SK-N-SH (cell line): Measurements from ENCODE around the gene LTBP1. TPM values are rescaled to one million over a fixed set of nuclear protein-coding genes. Genes with fewer than 3 reads are reported as not detected.

Experiments used
- CTCF ChIA-PET: fragments of 300-600, 350-600 bp; formaldehyde crosslinking; extraction: SDS; loops from one replicate; lab custom pipeline; 2021; lab: Yijun Ruan, JAX
- POLR2A ChIA-PET: fragments of 350-600 bp; sonication (Branson Sonifier 250); formaldehyde crosslinking; extraction: SDS; loops from one replicate; lab custom pipeline; 2020; ENCODE audit warnings: antibody characterized with exemption, inconsistent platforms; lab: Yijun Ruan, JAX
- DNase-seq: peaks from one replicate; pipeline ENCODE4 v3.0.0; 2012
- H2AFZ ChIP-seq: fragments of 200-600 bp; sonication (generic); 2 replicates; pipeline ENCODE4 v1.8.1; 2016; ENCODE audit warnings: antibody characterized with exemption, mild to moderate bottlenecking, low read depth
- H3F3A ChIP-seq: fragments of 200-600 bp; sonication (generic); replicated peaks from 2 replicates; pipeline ENCODE3; 2016; ENCODE audit warnings: antibody characterized with exemption, mild to moderate bottlenecking; ENCODE audit not compliant: insufficient read depth
- H3K27ac ChIP-seq, 2 experiments: fragments of 200-500 bp in 1 of 2; fragments of 200-600 bp in 1 of 2; sonication (Bioruptor generic) in 1 of 2; sonication (generic), shearing (Covaris generic) in 1 of 2; 2 replicates each; pipeline versions ENCODE4 v1.5.1 to v1.6.1; 2014 to 2016; ENCODE audit warnings: low read depth in 2 of 2, inconsistent platforms in 1 of 2, low read length in 1 of 2, mild to moderate bottlenecking in 1 of 2, mixed read lengths in 1 of 2
- H3K27me3 ChIP-seq: fragments of 200-600 bp; sonication (generic), shearing (Covaris generic); 2 replicates; pipeline ENCODE4 v1.6.1; 2016; ENCODE audit warnings: mixed run types; ENCODE audit not compliant: insufficient read depth
- H3K36me3 ChIP-seq, 2 experiments: fragments of 200-500 bp in 1 of 2; fragments of 200-600 bp in 1 of 2; sonication (Bioruptor generic) in 1 of 2; sonication (generic) in 1 of 2; replicated peaks in 1 of 2; 2 replicates each; pipeline versions ENCODE3 to v1.5.1; 2014 to 2016; ENCODE audit warnings: low read length in 1 of 2, mild to moderate bottlenecking in 1 of 2; ENCODE audit not compliant: insufficient read depth in 2 of 2, control insufficient read depth in 1 of 2
- H3K4me1 ChIP-seq, 2 experiments: fragments of 200-500 bp in 1 of 2; fragments of 200-600 bp in 1 of 2; sonication (Bioruptor generic) in 1 of 2; sonication (generic), shearing (Covaris generic) in 1 of 2; 2 replicates each; pipeline versions ENCODE4 v1.5.1 to v1.6.1; 2014 to 2016; ENCODE audit warnings: low read depth in 1 of 2, low read length in 1 of 2, mixed run types in 1 of 2; ENCODE audit not compliant: insufficient read depth in 2 of 2, control insufficient read depth in 1 of 2
- H3K4me2 ChIP-seq: fragments of 200-600 bp; sonication (generic), shearing (Covaris generic); 2 replicates; pipeline ENCODE4 v1.6.1; 2017; ENCODE audit warnings: mixed run types
- H3K4me3 ChIP-seq, 2 experiments: fragments of 200-500 bp in 1 of 2; fragments of 200-600 bp in 1 of 2; sonication (Bioruptor generic) in 1 of 2; sonication (generic), shearing (Covaris generic) in 1 of 2; 2 replicates each; pipeline versions ENCODE4 v1.5.1 to v1.8.1; 2014 to 2016; ENCODE audit warnings: low read depth in 2 of 2, inconsistent platforms in 1 of 2, low read length in 1 of 2, mild to moderate bottlenecking in 1 of 2, mixed read lengths in 1 of 2, moderate library complexity in 1 of 2
- H3K79me2 ChIP-seq: fragments of 200-600 bp; sonication (generic); 2 replicates; pipeline ENCODE4 v1.8.1; 2017; ENCODE audit warnings: mild to moderate bottlenecking; ENCODE audit not compliant: insufficient read depth
- H3K9ac ChIP-seq: fragments of 200-600 bp; sonication (generic); 2 replicates; pipeline ENCODE4 v1.6.1; 2017; ENCODE audit warnings: mixed run types
- H3K9me2 ChIP-seq: fragments of 200-600 bp; sonication (generic); 2 replicates; pipeline ENCODE4 v1.6.1; 2017; ENCODE audit warnings: mixed run types
- H3K9me3 ChIP-seq: fragments of 200-600 bp; sonication (generic); 2 replicates; pipeline ENCODE4 v1.6.1; 2017; ENCODE audit warnings: mixed run types, mild to moderate bottlenecking, moderate library complexity
- H4K20me1 ChIP-seq: fragments of 200-600 bp; sonication (generic); 2 replicates; pipeline ENCODE4 v1.6.1; 2017; ENCODE audit warnings: mild to moderate bottlenecking, mixed run types; ENCODE audit not compliant: insufficient read depth
- CHD2 ChIP-seq: fragments of 150-350 bp; IDR thresholded peaks from 2 replicates; pipeline ENCODE4 v1.6.1; 2018; ENCODE audit warnings: low read length; ENCODE audit not compliant: partially characterized antibody
- ELF1 ChIP-seq: IDR thresholded peaks from 2 replicates; pipeline ENCODE4 v1.4.0; 2012
- FOXM1 ChIP-seq: IDR thresholded peaks from 2 replicates; pipeline ENCODE4 v1.4.0; 2012; ENCODE audit warnings: low read depth, mild to moderate bottlenecking
- GABPA ChIP-seq: IDR thresholded peaks from 2 replicates; pipeline ENCODE4 v1.4.0; 2012; ENCODE audit warnings: low read depth, mild to moderate bottlenecking
- GATA2 ChIP-seq: sonication (generic); formaldehyde crosslinking; IDR thresholded peaks from 2 replicates; pipeline ENCODE4 v1.5.0; 2020; ENCODE audit warnings: mild to moderate bottlenecking, missing genetic modification reagents
- JUND ChIP-seq: IDR thresholded peaks from 2 replicates; pipeline ENCODE4 v1.4.0; 2012
- MXI1 ChIP-seq: IDR thresholded peaks from 2 replicates; pipeline ENCODE4 v1.6.1; 2012; ENCODE audit warnings: mild to moderate bottlenecking, low read depth, low read length, improper control_type of control experiment
- NRF1 ChIP-seq: IDR thresholded peaks from 2 replicates; pipeline ENCODE4 v1.6.1; 2012; ENCODE audit warnings: low read depth, mild to moderate bottlenecking, low read length
- POLR2AphosphoS5 ChIP-seq: IDR thresholded peaks from 2 replicates; pipeline ENCODE4 v1.6.1; 2012; ENCODE audit warnings: low read depth, low read length
- RCOR1 ChIP-seq: fragments of 150-350 bp; IDR thresholded peaks from 2 replicates; pipeline ENCODE4 v1.6.1; 2017; ENCODE audit warnings: antibody characterized with exemption, low read length
- SIN3A ChIP-seq: IDR thresholded peaks from 2 replicates; pipeline ENCODE4 v1.6.1; 2012; ENCODE audit warnings: low read depth, mild to moderate bottlenecking, low read length, moderate library complexity, borderline replicate concordance
- SMC3 ChIP-seq: IDR thresholded peaks from 2 replicates; pipeline ENCODE4 v1.6.1; 2012; ENCODE audit warnings: low read depth, low read length, improper control_type of control experiment
- TAF1 ChIP-seq: IDR thresholded peaks from 2 replicates; pipeline ENCODE4 v1.6.1; 2012; ENCODE audit warnings: low read depth, mild to moderate bottlenecking, low read length, moderate library complexity, borderline replicate concordance
- TCF12 ChIP-seq: IDR thresholded peaks from 2 replicates; pipeline ENCODE4 v1.4.0; 2012
- WGBS: methylation state at CpG from one replicate; pipeline ENCODE4 v1.1.6; 2017; ENCODE audit warnings: low lambda C conversion rate; 5-methylcytosine and 5-hydroxymethylcytosine counted together
- polyA plus RNA-seq, 3 experiments: library from polyadenylated mRNA; depleted of rRNA; stranded (reverse); fragments of >200 nt; gene quantifications; 2 replicates each; pipeline ENCODE4 v1.2.3, GENCODE V29; 2012
- TF ChIP-seq, protein P1 (sequence below): IDR thresholded peaks from 2 replicates; pipeline ENCODE4 v1.4.0; 2012; ENCODE audit warnings: low read depth
- TF ChIP-seq, protein P2 (sequence below): fragments of 150-350 bp; IDR thresholded peaks from 2 replicates; pipeline ENCODE4 v1.6.1; 2016; ENCODE audit warnings: mild to moderate bottlenecking, low read depth, low read length
- TF ChIP-seq, protein P3 (sequence below): IDR thresholded peaks from 2 replicates; pipeline ENCODE4 v1.4.0; 2012; ENCODE audit warnings: low read depth, borderline replicate concordance
- TF ChIP-seq, protein P4 (sequence below): IDR thresholded peaks from 2 replicates; pipeline ENCODE4 v1.4.0; 2012; ENCODE audit warnings: low read depth, borderline replicate concordance

LTBP1 gene
- polyA plus RNA-seq, 1 of the 3 experiments (the other 2 are of a cell fraction), result 467 TPM

DNA sequence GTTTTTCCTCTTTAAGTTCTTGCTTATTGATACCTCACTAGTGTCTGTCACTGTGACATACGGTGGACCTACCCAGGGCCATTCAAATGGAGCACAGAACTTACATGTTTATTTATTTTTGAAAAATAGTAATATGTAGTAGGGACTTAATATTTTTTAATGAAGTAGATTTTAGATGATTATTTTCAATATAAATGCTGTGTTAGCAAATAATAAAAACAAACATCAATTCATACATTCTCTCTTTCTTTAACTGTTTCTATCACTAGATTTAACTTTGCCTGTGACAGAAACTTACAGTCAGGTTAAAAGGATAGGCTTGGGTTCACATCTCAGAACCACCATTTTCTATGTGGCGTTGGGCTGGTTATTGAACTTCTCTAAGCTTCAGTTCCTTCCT lies 345.3 kb downstream of the LTBP1 start:
- CTCF ChIA-PET, result no interaction called here
- Histone ChIP-seq H3K4me1 (peaks cover 2 to 17% of the 10 kb centered on the region in 2 experiments; a peak in 3 of 4 replicates), H3K9ac (peak overlapping the region; percentile 49; the same call in 1 of the 2 replicates), H3K79me2 (peaks cover 9% of the 10 kb centered on the region; the same call in 1 of the 2 replicates), H3K9me2 (no peaks in the 10 kb centered on the region), H3K9me3 (no peaks in the 10 kb centered on the region), H3K4me2 (peak overlapping the region; percentile 59), H3K27ac (peak overlapping the region; percentile 82 to 89; a peak in 3 of 4 replicates), H3K4me3 (no peak overlapping the region), H3F3A (peaks cover 65% of the 10 kb centered on the region), H2AFZ (no peak overlapping the region), H3K27me3 (no peaks in the 10 kb centered on the region), H3K36me3 (peaks cover 18 to 46% of the 10 kb centered on the region in 2 experiments), H4K20me1 (no peaks in the 10 kb centered on the region)
- 59% methylated on average over 2 of the region's 2 CpGs for WGBS
- TF ChIP-seq, protein P1, sequence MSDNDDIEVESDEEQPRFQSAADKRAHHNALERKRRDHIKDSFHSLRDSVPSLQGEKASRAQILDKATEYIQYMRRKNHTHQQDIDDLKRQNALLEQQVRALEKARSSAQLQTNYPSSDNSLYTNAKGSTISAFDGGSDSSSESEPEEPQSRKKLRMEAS, result no peak
- TF ChIP-seq CHD2 (no peak), MXI1 (no peak), GATA2 (CRISPR knock-in tag) (no peak), TCF12 (no peak), ELF1 (no peak), NRF1 (no peak), GABPA (no peak), JUND (no peak), SIN3A (no peak), POLR2AphosphoS5 (no peak), SMC3 (no peak), FOXM1 (no peak), RCOR1 (no peak), TAF1 (no peak)
- TF ChIP-seq, protein P2, sequence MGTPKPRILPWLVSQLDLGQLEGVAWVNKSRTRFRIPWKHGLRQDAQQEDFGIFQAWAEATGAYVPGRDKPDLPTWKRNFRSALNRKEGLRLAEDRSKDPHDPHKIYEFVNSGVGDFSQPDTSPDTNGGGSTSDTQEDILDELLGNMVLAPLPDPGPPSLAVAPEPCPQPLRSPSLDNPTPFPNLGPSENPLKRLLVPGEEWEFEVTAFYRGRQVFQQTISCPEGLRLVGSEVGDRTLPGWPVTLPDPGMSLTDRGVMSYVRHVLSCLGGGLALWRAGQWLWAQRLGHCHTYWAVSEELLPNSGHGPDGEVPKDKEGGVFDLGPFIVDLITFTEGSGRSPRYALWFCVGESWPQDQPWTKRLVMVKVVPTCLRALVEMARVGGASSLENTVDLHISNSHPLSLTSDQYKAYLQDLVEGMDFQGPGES, result no peak
- TF ChIP-seq, protein P3, sequence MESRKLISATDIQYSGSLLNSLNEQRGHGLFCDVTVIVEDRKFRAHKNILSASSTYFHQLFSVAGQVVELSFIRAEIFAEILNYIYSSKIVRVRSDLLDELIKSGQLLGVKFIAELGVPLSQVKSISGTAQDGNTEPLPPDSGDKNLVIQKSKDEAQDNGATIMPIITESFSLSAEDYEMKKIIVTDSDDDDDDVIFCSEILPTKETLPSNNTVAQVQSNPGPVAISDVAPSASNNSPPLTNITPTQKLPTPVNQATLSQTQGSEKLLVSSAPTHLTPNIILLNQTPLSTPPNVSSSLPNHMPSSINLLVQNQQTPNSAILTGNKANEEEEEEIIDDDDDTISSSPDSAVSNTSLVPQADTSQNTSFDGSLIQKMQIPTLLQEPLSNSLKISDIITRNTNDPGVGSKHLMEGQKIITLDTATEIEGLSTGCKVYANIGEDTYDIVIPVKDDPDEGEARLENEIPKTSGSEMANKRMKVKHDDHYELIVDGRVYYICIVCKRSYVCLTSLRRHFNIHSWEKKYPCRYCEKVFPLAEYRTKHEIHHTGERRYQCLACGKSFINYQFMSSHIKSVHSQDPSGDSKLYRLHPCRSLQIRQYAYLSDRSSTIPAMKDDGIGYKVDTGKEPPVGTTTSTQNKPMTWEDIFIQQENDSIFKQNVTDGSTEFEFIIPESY, result no peak
- TF ChIP-seq, protein P4, sequence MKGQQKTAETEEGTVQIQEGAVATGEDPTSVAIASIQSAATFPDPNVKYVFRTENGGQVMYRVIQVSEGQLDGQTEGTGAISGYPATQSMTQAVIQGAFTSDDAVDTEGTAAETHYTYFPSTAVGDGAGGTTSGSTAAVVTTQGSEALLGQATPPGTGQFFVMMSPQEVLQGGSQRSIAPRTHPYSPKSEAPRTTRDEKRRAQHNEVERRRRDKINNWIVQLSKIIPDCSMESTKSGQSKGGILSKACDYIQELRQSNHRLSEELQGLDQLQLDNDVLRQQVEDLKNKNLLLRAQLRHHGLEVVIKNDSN, result no peak
- DNase-seq, result no peak
- POLR2A ChIA-PET, result no interaction called here
